ENCODE results near the gene RAD51B.

Gene RAD51B

DNA sequence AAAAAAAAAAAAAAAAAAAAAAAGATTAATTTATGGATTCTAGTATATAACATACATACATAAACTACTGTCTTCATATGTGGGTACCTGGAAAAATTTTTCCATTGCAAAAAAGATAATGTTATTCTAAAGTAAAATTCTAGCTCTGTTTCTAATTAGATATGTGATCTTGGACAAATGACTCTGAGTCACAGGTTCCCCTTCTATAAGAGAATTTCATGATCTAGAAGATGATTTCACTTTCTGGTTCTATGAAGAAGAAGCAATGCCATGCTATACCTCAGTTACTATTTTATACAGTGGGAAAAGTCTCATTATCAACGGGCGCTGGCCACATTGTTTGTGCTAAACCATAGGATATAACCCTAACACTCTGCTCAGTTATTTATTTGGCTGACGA lies 622.0 kb downstream of the RAD51B start:
- no peak for TF ChIP-seq SPI1 (IDR thresholded peaks at IDR 0.05; ENCODE audit: borderline replicate concordance, low read depth)
- no peak for TF ChIP-seq POLR2AphosphoS5 (IDR thresholded peaks at IDR 0.05; ENCODE audit: low read depth)
- no peak for TF ChIP-seq GABPA (IDR thresholded peaks at IDR 0.05; ENCODE audit: low read depth)
- TF ChIP-seq, protein P1, sequence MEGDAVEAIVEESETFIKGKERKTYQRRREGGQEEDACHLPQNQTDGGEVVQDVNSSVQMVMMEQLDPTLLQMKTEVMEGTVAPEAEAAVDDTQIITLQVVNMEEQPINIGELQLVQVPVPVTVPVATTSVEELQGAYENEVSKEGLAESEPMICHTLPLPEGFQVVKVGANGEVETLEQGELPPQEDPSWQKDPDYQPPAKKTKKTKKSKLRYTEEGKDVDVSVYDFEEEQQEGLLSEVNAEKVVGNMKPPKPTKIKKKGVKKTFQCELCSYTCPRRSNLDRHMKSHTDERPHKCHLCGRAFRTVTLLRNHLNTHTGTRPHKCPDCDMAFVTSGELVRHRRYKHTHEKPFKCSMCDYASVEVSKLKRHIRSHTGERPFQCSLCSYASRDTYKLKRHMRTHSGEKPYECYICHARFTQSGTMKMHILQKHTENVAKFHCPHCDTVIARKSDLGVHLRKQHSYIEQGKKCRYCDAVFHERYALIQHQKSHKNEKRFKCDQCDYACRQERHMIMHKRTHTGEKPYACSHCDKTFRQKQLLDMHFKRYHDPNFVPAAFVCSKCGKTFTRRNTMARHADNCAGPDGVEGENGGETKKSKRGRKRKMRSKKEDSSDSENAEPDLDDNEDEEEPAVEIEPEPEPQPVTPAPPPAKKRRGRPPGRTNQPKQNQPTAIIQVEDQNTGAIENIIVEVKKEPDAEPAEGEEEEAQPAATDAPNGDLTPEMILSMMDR (IDR thresholded peaks at IDR 0.05; ENCODE audit: insufficient read depth, low read length), result no peak
- TF ChIP-seq REST (IDR thresholded peaks at IDR 0.05; ENCODE audit: insufficient replicate concordance, low read depth), result no peak
- Histone ChIP-seq H3K4me3 (replicated peaks; ENCODE audit: insufficient read depth, low read length) (no peak overlapping the region), H3K27ac (replicated peaks) (no peak overlapping the region), H3K27me3 (ENCODE audit: insufficient read depth, poor library complexity, severe bottlenecking) (no peaks in the 10 kb centered on the region)
- no peak for DNase-seq (ENCODE audit: low read depth in 1 of 2, low spot score in 1 of 2)

- Histone ChIP-seq H3K27me3 (ENCODE audit: insufficient read depth, poor library complexity, severe bottlenecking) (no peaks in the 10 kb centered on the region), H3K4me3 (replicated peaks; ENCODE audit: insufficient read depth, low read length) (no peak overlapping the region), H3K27ac (replicated peaks) (no peak overlapping the region)
- no peak for DNase-seq (ENCODE audit: low read depth in 1 of 2, low spot score in 1 of 2)
- TF ChIP-seq REST (IDR thresholded peaks at IDR 0.05; ENCODE audit: insufficient replicate concordance, low read depth), result no peak
- no peak for TF ChIP-seq SPI1 (IDR thresholded peaks at IDR 0.05; ENCODE audit: borderline replicate concordance, low read depth)
- TF ChIP-seq GABPA (IDR thresholded peaks at IDR 0.05; ENCODE audit: low read depth), result no peak
- TF ChIP-seq, protein P1 (IDR thresholded peaks at IDR 0.05; ENCODE audit: insufficient read depth, low read length), result no peak
- TF ChIP-seq POLR2AphosphoS5 (IDR thresholded peaks at IDR 0.05; ENCODE audit: low read depth), result no peak
These were observed 623.5 kb downstream of the RAD51B start for GRCh38 chr14:68442828-68443629.

GRCh38 chr14:68444449-68445168 lies 625.0 kb downstream of the RAD51B start:
- Histone ChIP-seq H3K27ac (replicated peaks) (no peak overlapping the region), H3K4me3 (replicated peaks; ENCODE audit: insufficient read depth, low read length) (no peak overlapping the region), H3K27me3 (ENCODE audit: insufficient read depth, poor library complexity, severe bottlenecking) (no peaks in the 10 kb centered on the region)
- TF ChIP-seq GABPA (IDR thresholded peaks at IDR 0.05; ENCODE audit: low read depth) (no peak), SPI1 (IDR thresholded peaks at IDR 0.05; ENCODE audit: borderline replicate concordance, low read depth) (no peak), REST (IDR thresholded peaks at IDR 0.05; ENCODE audit: insufficient replicate concordance, low read depth) (no peak), POLR2AphosphoS5 (IDR thresholded peaks at IDR 0.05; ENCODE audit: low read depth) (no peak)
- TF ChIP-seq, protein P1 (IDR thresholded peaks at IDR 0.05; ENCODE audit: insufficient read depth, low read length), result no peak
- no peak for DNase-seq (ENCODE audit: low read depth in 1 of 2, low spot score in 1 of 2)

Data from HL-60 (cell line).